SK-N-SH treated with all-trans-retinoic acid at 6 μM for 48 hours (cell line): ENCODE data around the gene ZNF557.

Experiments
- ATAC-seq: fragments of 200-7000 bp; cut with Tn5 transposase; 3 replicates; pipeline ENCODE4 v1.9.1; 2020; ENCODE audit warnings: mild to moderate bottlenecking, moderate library complexity
- BACH2 ChIP-seq: fragments of 250-450 bp; sonication (Bioruptor Pico); IDR thresholded peaks from 2 replicates; pipeline ENCODE4 v1.9.0; 2021; ENCODE audit warnings: mild to moderate bottlenecking, borderline replicate concordance
- CREB5 ChIP-seq: fragments of 250-450 bp; sonication (Bioruptor Pico); IDR thresholded peaks from 2 replicates; pipeline ENCODE4 v1.5.1; 2020; ENCODE audit warnings: low read depth, mild to moderate bottlenecking, moderate library complexity
- CSDC2 ChIP-seq: fragments of 250-450 bp; sonication (Bioruptor Pico); IDR thresholded peaks from 2 replicates; pipeline ENCODE4 v1.5.0; 2020; ENCODE audit warnings: mild to moderate bottlenecking, moderate library complexity
- CSRNP3 ChIP-seq: fragments of 250-450 bp; sonication (Bioruptor Pico); IDR thresholded peaks from 2 replicates; pipeline ENCODE4 v1.5.1; 2021; ENCODE audit warnings: mild to moderate bottlenecking, moderate library complexity
- GLIS3 ChIP-seq: fragments of 250-450 bp; sonication (Bioruptor Pico); IDR thresholded peaks from 2 replicates; pipeline ENCODE4 v1.5.0; 2020; ENCODE audit warnings: mild to moderate bottlenecking, moderate library complexity
- ISL1 ChIP-seq: fragments of 250-450 bp; sonication (Bioruptor Pico); IDR thresholded peaks from 2 replicates; pipeline ENCODE4 v2.1.2; 2022; ENCODE audit warnings: mild to moderate bottlenecking, moderate library complexity
- OSR1 ChIP-seq: fragments of 250-450 bp; sonication (Bioruptor Pico); IDR thresholded peaks from 2 replicates; pipeline ENCODE4 v1.8.0; 2022; ENCODE audit warnings: moderate library complexity, mild to moderate bottlenecking, inconsistent platforms
- PATZ1 ChIP-seq: fragments of 250-450 bp; sonication (Bioruptor Pico); IDR thresholded peaks from 2 replicates; pipeline ENCODE4 v1.8.0; 2020; ENCODE audit warnings: mild to moderate bottlenecking, moderate library complexity, borderline replicate concordance
- POU6F1 ChIP-seq: fragments of 250-450 bp; sonication (Bioruptor Pico); IDR thresholded peaks from 2 replicates; pipeline ENCODE4 v1.8.0; 2021; ENCODE audit warnings: low read depth, mild to moderate bottlenecking, moderate library complexity, borderline replicate concordance
- PPARA ChIP-seq: fragments of 250-450 bp; sonication (Bioruptor Pico); IDR thresholded peaks from 2 replicates; pipeline ENCODE4 v1.5.0; 2020; ENCODE audit warnings: mild to moderate bottlenecking, borderline replicate concordance
- RARB ChIP-seq: fragments of 250-450 bp; sonication (Bioruptor Pico); IDR thresholded peaks from 2 replicates; pipeline ENCODE4 v1.8.0; 2021; ENCODE audit warnings: mild to moderate bottlenecking, moderate library complexity
- SNAI2 ChIP-seq: fragments of 250-450 bp; sonication (Bioruptor Pico); IDR thresholded peaks from 2 replicates; pipeline ENCODE4 v1.5.0; 2020; ENCODE audit warnings: mild to moderate bottlenecking, moderate library complexity
- TCF4 ChIP-seq: fragments of 250-450 bp; sonication (Bioruptor Pico); IDR thresholded peaks from 2 replicates; pipeline ENCODE4 v1.8.0; 2021; ENCODE audit warnings: mild to moderate bottlenecking, moderate library complexity, borderline replicate concordance
- TOX ChIP-seq: fragments of 250-450 bp; sonication (Bioruptor Pico); IDR thresholded peaks from 2 replicates; pipeline ENCODE4 v1.8.0; 2021; ENCODE audit warnings: mild to moderate bottlenecking, moderate library complexity, borderline replicate concordance
- TSHZ2 ChIP-seq: fragments of 250-450 bp; sonication (Bioruptor Pico); IDR thresholded peaks from 2 replicates; pipeline ENCODE4 v1.5.0; 2020; ENCODE audit warnings: mild to moderate bottlenecking, moderate library complexity
- ZC3H10 ChIP-seq: fragments of 250-450 bp; sonication (Bioruptor Pico); IDR thresholded peaks from 2 replicates; pipeline ENCODE4 v1.5.1; 2021; ENCODE audit warnings: mild to moderate bottlenecking, moderate library complexity
- ZFP3 ChIP-seq: fragments of 250-450 bp; sonication (Bioruptor Pico); IDR thresholded peaks from 2 replicates; pipeline ENCODE4 v1.5.0; 2020; ENCODE audit warnings: mild to moderate bottlenecking, moderate library complexity
- ZFP30 ChIP-seq: fragments of 450-650 bp; formaldehyde crosslinking; IDR thresholded peaks from 2 replicates; pipeline ENCODE4 v1.5.0; 2022; ENCODE audit warnings: mild to moderate bottlenecking, moderate library complexity
- ZNF565 ChIP-seq: fragments of 450-650 bp; formaldehyde crosslinking; conservative IDR thresholded peaks from 2 replicates; pipeline ENCODE4 v1.5.0; 2020; ENCODE audit warnings: low read depth, mild to moderate bottlenecking, moderate library complexity
- ZNF70 ChIP-seq: fragments of 450-650 bp; formaldehyde crosslinking; IDR thresholded peaks from 2 replicates; pipeline ENCODE4 v1.5.0; 2020; ENCODE audit warnings: mild to moderate bottlenecking, moderate library complexity
- ZNF8 ChIP-seq: fragments of 450-650 bp; formaldehyde crosslinking; IDR thresholded peaks from 2 replicates; pipeline ENCODE4 v1.5.0; 2020; ENCODE audit warnings: mild to moderate bottlenecking, moderate library complexity

The ZNF557 gene

GRCh38 chr19:7074705-7075282, 5.3 kb downstream of the ZNF557 start:
- ATAC-seq: no peak

GRCh38 chr19:7076151-7076550, 6.6 kb downstream of the ZNF557 start:
- no peak for ATAC-seq

More at GRCh38 chr19:7074705-7075282, 5.3 kb downstream of the ZNF557 start:
- TF ChIP-seq ZNF565 (CRISPR knock-in tag) (no peak), TCF4 (CRISPR knock-in tag) (no peak), ZC3H10 (CRISPR knock-in tag) (no peak), ZFP3 (no peak), OSR1 (no peak), ZNF8 (CRISPR knock-in tag) (no peak), POU6F1 (CRISPR knock-in tag) (no peak), GLIS3 (CRISPR knock-in tag) (no peak), RARB (CRISPR knock-in tag) (no peak), PATZ1 (CRISPR knock-in tag) (no peak), ISL1 (CRISPR knock-in tag) (no peak), BACH2 (CRISPR knock-in tag) (no peak), CSDC2 (CRISPR knock-in tag) (no peak), TSHZ2 (CRISPR knock-in tag) (no peak), ZFP30 (no peak), SNAI2 (CRISPR knock-in tag) (no peak)
- TF ChIP-seq, all 23 proteins: peak for 0

More at GRCh38 chr19:7076151-7076550, 6.6 kb downstream of the ZNF557 start:
- TF ChIP-seq ZNF70 (CRISPR knock-in tag): no peak
- no peak for TF ChIP-seq SNAI2 (CRISPR knock-in tag)
- no peak for TF ChIP-seq CSRNP3 (CRISPR knock-in tag)
- TF ChIP-seq CREB5: no peak
- TF ChIP-seq ZC3H10 (CRISPR knock-in tag): no peak
- TF ChIP-seq OSR1: no peak
- TF ChIP-seq RARB (CRISPR knock-in tag): no peak
- no peak for TF ChIP-seq TSHZ2 (CRISPR knock-in tag)
- TF ChIP-seq PPARA (CRISPR knock-in tag): no peak
- no peak for TF ChIP-seq PATZ1 (CRISPR knock-in tag)
- TF ChIP-seq TCF4 (CRISPR knock-in tag): no peak
- no peak for TF ChIP-seq TOX
